Testis (tissue), 2 donors: ENCODE measurements around the gene CEP72.

ENCODE experiments used
- CTCF ChIP-seq, 3 experiments: fragments of 450-650 bp in 2 of 3; fragments of 200-600 bp in 1 of 3; sonication (generic) in 1 of 3; IDR thresholded peaks; one replicate each; pipeline ENCODE4 v1.5.1; 2016 to 2019; ENCODE audit warnings: antibody characterized with exemption in 3 of 3, mild to moderate bottlenecking in 2 of 3, moderate library complexity in 1 of 3
- POLR2A ChIP-seq: fragments of 450-650 bp; IDR thresholded peaks from one replicate; pipeline ENCODE4 v1.6.1; 2017; ENCODE audit warnings: antibody characterized with exemption, mild to moderate bottlenecking, moderate library complexity

- no peak for TF ChIP-seq CTCF (IDR thresholded peaks at IDR 0.05)
- no peak for TF ChIP-seq POLR2A
Measured at GRCh38 chr5:675871-676698, 63.9 kb downstream of the CEP72 start.
